K562 treated with DMSO at 1 percent for 48 hours (cell line): ENCODE results near the gene PLEKHA8. TPM values are rescaled to one million over a fixed set of nuclear protein-coding genes. Genes with fewer than 3 reads are reported as not detected.

Experiments
- total RNA-seq: library from RNA; unstranded; fragments of 300-600 nt; gene quantifications from 2 replicates; pipeline ENCODE4 v1.2.3, GENCODE V29; 2022; ENCODE audit warnings: low replicate concordance; ENCODE audit errors: extremely low read depth

Gene PLEKHA8
- not detected in 2 replicates for total RNA-seq

GRCh38 chr7:30028216-30028748 is at the start of gene PLEKHA8:
PLEKHA8 (plus strand) TSS chr7:30028412; CDS start chr7:30028763, 351 bp downstream.

GRCh38 chr7:29989257-29989995 is 38.8 kb upstream of the PLEKHA8 start, which contains the start of gene SCRN1:
SCRN1 (minus strand) TSS chr7:29989801; CDS start chr7:29969067, 20,734 bp downstream.

GRCh38 chr7:30026229-30027064 is 1.8 kb upstream of the PLEKHA8 start, which contains the start of gene FKBP14:
FKBP14 (minus strand) TSS chr7:30026702; CDS start chr7:30026508, 194 bp downstream.

GRCh38 chr7:30134611-30135300 is 106.5 kb downstream of the PLEKHA8 start, which contains the start of gene MTURN:
MTURN (plus strand) TSS chr7:30134986; CDS start chr7:30135137, 151 bp downstream.

Other genes with a start within 250 kb of the PLEKHA8 start
- gene WIPF3, start 221.9 kb upstream of the PLEKHA8 start, total RNA-seq = not detected in 2 replicates
- gene SCRN1, start 38.6 kb upstream of the PLEKHA8 start, total RNA-seq = not detected in 2 replicates
- gene FKBP14, start 1.7 kb upstream of the PLEKHA8 start, total RNA-seq = not detected in 2 replicates
- gene MTURN, start 106.6 kb downstream of the PLEKHA8 start, total RNA-seq = not detected in 2 replicates